Stimulated activated CD4-positive, alpha-beta T cell treated with anti-CD3 and anti-CD28 coated beads, Interleukin-12 subunit alpha, Interleukin-12 subunit beta, amount 100 ng/mL, for 4 hours (primary cell): ENCODE results near the gene CNIH2.
"Not testable (repeated sequence)": the region's sequence is repeated elsewhere in the genome, so short reads cannot be mapped to it uniquely, and the experiment has no call there.

Experiments
- DNase-seq: peaks from one replicate; pipeline ENCODE4 v3.0.0-alpha.2; 2020

Gene CNIH2

GRCh38 chr11:66277471-66278362 is at the start of gene CNIH2:
Gene CNIH2, plus strand, starts transcription at chr11:66278175. Its CDS starts 282 bp downstream, at chr11:66278457.
- peak; percentile 55 for DNase-seq

DNA sequence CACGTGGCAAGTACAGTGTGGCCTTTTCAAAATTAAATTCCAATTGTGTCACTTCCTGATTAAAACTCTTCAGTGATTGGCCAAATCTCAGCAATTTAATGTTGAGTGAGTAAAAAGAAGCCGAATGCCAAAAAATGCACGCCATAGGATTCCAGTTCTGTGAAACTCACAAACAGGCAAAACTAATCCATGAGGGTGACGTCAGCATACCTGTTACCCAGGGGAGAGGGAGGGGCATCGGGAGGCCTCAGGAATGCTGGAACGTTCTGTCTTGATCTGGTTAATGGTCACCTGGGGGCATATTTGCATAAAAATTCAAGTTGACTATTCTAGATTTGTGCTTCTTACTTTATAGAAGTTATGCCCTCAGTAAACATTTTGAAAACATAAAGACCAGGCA is 49.5 kb upstream of the CNIH2 start:
- no peak for DNase-seq

DNA sequence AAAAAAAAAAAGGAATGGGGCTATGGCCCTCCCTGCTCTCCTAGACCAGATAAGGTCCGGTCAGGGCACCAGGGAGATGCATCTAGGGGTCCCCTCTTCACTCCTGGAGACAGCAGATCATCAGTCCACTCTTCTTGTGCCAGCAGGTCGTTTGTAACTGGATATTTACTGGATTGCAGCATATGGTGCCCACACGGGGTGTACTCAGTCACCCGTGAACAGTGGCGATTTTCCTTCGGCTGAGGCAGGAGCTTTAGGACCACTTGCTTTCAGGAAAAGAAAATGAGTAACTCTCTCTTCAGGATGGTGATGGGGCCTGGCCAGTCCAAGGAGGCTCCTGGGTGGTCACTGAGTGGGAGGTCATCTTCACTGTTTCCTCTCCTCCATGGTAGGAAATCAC is 47.8 kb upstream of the CNIH2 start:
- DNase-seq = no peak

GRCh38 chr11:66230978-66231377 is 47.0 kb upstream of the CNIH2 start:
- DNase-seq = no peak

- no peak for DNase-seq
Observed at GRCh38 chr11:66231561-66231960, 46.4 kb upstream of the CNIH2 start.

- no peak for DNase-seq
Observed at GRCh38 chr11:66232769-66233168, 45.2 kb upstream of the CNIH2 start.

DNA sequence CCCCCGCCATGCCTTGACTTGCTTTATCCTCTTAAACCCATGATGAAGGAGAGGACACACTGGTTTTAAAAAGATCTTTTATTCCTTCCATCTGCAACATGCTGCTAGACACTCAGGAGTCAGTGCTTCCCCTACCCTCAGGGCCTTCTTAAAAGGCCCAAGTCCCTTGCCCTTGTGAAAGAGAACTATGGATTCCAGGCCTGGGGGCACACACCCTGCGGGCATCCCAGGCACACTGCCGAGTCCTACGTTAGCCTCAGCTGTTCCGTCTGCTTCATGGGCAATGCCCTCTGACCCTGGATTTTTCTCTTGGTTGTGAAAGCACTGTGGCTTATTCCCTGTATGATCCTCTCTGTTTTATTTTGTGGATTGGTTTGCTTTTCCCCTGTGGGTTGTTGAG is 44.7 kb upstream of the CNIH2 start:
- no peak for DNase-seq

- DNase-seq = no peak
Observed at GRCh38 chr11:66235141-66235540, 42.8 kb upstream of the CNIH2 start.

GRCh38 chr11:66237867-66238266 is 40.1 kb upstream of the CNIH2 start:
- no peak for DNase-seq

- DNase-seq = no peak
Observed at GRCh38 chr11:66238786-66239413, 39.1 kb upstream of the CNIH2 start.

GRCh38 chr11:66239511-66239910 is 38.5 kb upstream of the CNIH2 start:
- no peak for DNase-seq

DNA sequence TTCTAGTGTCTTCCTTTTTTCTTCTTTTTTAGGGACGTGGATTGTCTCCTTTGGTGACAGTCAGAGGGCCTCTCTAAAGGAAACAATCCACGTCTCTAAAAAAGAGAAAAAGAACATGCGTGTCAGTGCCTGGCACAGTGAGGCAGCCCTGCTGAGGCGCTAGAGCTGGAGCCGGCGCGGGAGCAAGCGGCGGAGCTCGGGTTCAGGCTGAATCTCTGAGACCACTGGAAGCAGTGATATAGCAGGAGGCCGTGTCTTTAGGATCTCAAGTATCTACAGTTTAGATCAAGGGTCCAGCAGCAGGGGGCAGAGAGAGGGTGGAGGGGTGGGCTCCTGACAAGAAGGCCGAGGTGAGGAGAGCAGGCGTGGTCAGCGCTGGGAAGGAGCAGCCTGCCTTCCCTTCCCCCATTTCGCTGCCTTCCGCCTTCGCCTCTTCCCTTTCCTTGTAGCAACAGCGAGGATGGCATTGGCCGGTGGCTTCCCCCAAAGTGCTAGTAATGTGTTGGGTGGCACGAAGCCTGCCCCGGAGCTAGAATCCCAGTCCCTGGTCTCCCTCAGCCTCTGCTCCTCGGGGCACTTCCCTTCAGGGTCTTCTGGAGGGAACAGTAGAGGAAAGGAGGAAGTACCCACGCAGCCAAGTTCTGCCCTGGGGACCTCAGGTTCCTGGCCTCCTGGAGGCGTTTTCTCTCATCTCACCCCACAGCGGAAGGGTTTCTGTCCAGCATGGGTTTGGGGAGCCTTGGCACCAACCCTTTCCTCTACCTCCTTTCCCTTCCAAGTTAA is 37.8 kb upstream of the CNIH2 start:
- DNase-seq = no peak

DNA sequence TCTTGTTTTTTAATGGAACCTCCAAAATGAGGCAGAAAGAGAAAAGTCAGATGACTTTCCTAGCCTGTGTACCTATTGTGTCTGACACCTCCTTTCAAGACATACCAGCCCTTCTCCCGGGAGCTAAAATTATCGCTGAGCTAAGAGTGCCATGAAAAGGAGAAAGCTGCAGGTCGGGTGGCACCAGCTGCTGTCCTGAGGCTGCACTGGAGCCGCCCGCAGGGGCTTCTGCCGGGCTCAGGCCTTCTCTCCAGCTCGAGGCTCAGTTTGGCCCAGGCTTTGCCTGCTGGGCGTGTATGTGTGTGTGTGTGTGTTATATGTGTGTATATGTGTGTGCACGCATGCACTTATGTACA is 37.2 kb upstream of the CNIH2 start:
- no peak for DNase-seq

GRCh38 chr11:66242095-66242765 is 35.7 kb upstream of the CNIH2 start:
- no peak for DNase-seq

- no peak for DNase-seq
Observed at GRCh38 chr11:66243782-66244535, 34.0 kb upstream of the CNIH2 start.

DNA sequence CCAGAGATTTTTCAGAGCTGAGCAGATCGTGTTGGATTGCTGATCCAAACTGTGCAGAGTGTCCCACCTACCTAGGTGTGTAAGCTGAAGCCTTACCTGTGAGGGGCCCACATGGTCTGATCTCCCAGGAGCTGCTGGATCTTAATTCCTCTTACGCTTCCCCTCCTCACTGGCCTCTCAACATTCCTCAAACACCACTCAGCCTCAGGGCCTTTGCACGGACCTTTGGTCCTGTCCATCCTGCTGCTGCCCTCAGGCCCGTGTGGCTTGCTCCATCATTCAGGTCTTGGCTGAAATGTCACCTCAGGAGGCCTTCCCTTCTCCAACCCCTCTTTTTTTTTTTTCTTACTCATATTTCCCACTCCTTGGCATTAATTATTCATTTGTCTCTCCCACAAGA is 30.7 kb upstream of the CNIH2 start:
- DNase-seq = no peak

GRCh38 chr11:66247801-66248200 is 30.2 kb upstream of the CNIH2 start:
- no peak for DNase-seq

GRCh38 chr11:66248903-66249302 is 29.1 kb upstream of the CNIH2 start:
- DNase-seq = no peak

DNA sequence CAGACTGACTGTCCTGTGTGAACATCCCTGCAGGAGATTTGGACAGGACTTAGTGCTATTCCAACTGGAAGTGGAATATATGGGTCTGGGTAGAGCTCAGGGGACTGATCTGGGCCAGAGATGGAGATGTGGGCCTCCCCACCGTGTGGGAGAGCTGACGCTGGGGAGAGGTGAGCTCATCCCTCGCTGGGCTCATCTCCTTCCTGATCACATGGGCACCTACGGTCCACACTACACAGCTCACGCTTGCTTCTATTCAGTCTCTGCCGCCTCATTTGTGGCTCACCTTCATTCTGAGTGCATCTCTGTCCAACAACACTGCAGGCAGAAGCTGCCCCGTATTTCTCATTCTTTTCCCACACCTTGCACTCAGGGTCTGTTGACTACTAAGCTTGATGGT is 26.2 kb upstream of the CNIH2 start:
- no peak for DNase-seq

GRCh38 chr11:66253081-66253480 is 24.9 kb upstream of the CNIH2 start:
- not testable (repeated sequence) for DNase-seq

DNA sequence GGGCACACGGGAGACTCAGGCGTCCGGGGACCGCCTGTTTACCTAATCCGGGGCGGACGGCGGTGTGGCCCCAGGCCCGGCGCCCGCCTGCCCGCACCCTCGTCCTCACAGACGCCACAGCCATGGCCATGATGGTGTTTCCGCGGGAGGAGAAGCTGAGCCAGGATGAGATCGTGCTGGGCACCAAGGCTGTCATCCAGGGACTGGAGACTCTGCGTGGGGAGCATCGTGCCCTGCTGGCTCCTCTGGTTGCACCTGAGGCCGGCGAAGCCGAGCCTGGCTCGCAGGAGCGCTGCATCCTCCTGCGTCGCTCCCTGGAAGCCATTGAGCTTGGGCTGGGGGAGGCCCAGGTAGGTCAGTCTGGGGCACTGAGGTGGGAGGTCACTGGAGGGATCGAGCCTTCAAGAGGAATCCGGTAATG is 19.5 kb upstream of the CNIH2 start:
- DNase-seq = no peak

DNA sequence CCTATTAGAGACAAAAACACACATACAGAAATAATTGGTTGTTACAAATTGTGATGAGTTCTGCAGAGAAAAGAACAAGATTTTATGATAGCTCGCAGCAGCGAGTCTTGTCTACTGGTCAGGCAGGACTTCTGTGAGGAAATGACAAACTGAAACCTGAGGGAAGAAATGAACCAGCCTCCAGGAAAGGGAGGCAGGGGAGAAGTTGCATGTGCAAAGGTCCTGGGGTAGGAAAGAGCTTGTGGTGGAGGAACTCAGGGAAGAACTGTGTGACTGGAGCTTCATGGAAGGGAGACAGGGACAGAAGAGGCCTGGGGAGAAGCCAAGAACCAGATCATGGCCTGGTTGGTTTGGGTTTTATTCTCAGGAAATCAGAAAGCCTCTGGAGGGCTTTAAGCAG is 18.8 kb upstream of the CNIH2 start:
- DNase-seq = no peak
